NCI-H2227 treated with DMSO at 0.1 percent for 48 hours (cell line): Measurements from ENCODE around the gene JMJD1C.

Source experiments
- DNase-seq: peaks from one replicate; lab custom pipeline; 2025; lab: John Stamatoyannopoulos, UW

The JMJD1C gene

GRCh38 chr10:63128443-63128842 is 337.3 kb downstream of the JMJD1C start:
- DNase-seq: no peak

- DNase-seq: no peak
Measured at GRCh38 chr10:63125459-63125858, 340.3 kb downstream of the JMJD1C start.

GRCh38 chr10:63123727-63124362 is 341.9 kb downstream of the JMJD1C start:
- no peak for DNase-seq

- DNase-seq: no peak
Measured at GRCh38 chr10:63120554-63120953, 345.2 kb downstream of the JMJD1C start.

- DNase-seq: no peak
Measured at GRCh38 chr10:63119041-63119440, 346.7 kb downstream of the JMJD1C start.
